ENCODE measurements around the gene CAP2.
"Not testable (repeated sequence)": the region's sequence is repeated elsewhere in the genome, so short reads cannot be mapped to it uniquely, and the experiment has no call there.

CAP2 gene

GRCh38 chr6:17503051-17503450 is 109.7 kb downstream of the CAP2 start:
- no peak for DNase-seq (ENCODE audit: low read depth)

DNA sequence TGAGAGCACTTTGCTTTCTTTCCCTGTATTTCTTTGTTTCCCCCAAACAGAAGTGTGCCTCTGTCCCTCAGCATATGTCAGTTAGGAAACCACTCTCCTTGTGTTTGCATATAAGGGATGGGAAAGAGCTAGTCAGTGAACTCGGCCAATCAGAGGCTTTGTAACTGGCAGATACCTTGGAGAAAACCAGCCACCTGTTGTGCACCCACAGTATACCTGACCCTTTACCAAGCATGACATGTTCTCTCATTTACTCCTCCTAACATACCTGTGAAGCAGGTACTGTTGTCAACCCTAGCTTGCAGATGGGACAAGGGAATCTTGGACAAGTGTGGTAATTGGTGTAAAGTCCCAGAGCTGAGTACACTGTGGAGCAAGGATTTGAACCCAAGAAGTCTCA is 110.6 kb downstream of the CAP2 start:
- no peak for DNase-seq (ENCODE audit: low read depth)

DNA sequence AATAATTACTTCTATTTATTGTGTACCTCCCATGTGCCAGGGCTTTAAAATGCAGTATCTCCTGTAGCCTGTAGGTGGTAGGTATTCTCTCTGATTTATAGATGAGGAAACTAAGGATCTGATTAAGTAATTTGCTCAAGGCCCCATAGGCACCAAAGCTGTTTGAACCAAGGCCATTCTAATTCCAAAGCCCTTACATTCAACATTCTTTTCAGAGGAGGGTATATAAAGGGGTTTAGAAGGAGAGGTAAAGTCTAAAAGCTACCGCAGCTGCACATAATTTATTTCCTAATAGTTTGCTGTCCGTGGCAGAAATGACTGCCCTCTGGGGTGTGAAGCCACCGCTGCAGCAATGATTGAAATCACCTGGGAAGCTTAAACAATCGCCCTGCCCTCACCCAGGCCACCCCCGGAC is 111.7 kb downstream of the CAP2 start:
- no peak for DNase-seq (ENCODE audit: low read depth)

DNA sequence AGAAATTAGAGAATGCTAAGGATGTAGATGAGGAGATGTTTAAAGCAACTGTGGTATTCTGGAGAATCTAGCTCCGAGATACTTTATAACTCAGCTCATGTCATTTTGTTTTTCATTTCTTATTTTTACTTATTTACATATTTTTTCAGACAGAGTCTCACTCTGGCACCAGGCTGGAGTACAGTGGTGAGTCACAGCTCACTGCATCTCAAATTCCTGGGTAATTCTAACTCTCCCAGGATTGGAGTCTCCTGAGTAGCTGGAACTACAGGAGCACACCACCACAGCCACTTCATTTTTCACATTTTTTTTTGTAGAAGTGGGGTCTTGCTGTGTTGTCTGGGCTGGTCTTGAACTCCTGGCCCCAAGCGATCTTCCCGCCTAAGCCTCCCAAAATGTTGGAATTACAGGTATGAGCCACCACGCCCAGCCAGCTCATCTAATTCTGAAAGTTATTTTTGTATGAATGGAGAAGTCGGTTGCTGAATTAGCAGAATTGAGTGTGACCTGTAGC is 112.4 kb downstream of the CAP2 start:
- DNase-seq (ENCODE audit: low read depth), result no peak

- DNase-seq (ENCODE audit: low read depth), result no peak
Measured at GRCh38 chr6:17506531-17506930, 113.1 kb downstream of the CAP2 start.

DNA sequence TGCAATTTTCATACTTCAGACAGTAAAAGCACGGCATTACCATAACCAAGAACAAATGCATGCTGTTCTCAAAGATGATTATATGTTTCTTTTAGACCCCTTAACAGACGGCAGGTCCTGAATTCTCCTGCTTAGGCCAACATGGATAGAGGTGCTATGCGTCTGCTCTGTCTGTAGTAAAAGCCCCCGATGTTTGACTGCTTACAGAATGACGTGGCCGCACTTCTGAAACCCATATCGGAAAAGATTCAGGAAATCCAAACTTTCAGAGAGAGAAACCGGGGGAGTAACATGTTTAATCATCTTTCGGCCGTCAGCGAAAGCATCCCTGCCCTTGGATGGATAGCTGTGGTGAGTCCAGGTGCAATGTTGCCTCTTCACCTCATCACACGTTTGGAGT is 113.6 kb downstream of the CAP2 start:
- no peak for DNase-seq (ENCODE audit: low read depth)

DNA sequence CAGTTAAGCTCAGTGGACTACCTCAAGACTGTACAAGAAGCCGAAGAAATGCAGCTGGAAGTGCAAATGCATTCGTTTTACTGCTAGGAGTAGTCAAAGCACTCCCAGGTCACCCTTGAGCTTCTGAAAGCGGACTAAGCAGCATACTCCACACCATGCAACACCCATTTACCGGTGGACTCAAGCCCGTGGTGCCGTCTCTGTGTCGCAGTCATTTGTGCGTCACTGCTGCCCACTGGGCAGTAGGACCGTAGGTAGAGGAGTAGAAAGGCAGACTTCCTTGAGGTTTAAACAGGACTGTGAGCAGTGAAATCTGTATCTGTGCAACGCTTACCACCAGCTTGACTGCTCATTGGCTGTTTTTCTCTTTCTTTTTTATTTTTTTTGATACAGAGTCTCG is 117.7 kb downstream of the CAP2 start:
- DNase-seq (ENCODE audit: low read depth), result no peak

GRCh38 chr6:17511580-17511979 is 118.2 kb downstream of the CAP2 start:
- DNase-seq (ENCODE audit: low read depth), result no peak

DNA sequence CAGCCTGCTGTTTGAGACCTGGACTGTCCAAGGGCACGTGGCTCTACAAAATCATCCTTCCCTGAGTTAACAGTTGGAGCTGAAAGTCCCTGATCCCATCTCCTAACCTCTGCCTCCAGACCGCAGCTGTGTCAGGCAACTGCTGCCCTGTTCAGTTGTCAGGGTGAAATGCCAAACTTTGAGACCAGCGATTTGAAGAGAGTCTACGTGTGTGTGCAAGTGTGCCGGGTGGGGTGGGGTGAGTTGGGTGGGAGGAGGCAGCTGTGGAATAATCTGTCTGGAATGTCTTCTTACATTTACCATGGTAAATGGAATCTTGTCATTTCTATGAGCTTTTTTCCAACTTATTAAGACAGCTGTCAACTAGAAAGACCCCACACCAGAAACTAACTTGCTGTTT is 125.7 kb downstream of the CAP2 start:
- no peak for DNase-seq (ENCODE audit: low read depth)

DNA sequence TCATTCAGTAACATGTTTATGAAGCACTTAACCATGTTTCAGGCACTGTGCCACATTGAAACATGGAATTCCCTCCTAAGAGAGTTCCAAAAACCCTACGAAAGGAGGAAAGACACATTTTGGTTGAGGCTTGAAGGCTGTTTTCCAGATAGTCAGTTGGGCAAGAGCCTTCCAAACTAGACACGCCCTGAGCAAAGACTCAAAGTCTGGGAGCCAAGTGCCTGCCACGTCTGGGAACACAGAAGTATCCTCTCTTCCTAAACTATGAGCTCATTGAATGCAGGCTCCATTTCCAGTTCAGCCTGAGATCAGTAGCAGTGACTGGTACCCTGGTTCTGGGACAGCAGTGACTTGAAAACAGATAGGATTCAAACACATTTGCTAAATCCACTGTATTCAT is 132.2 kb downstream of the CAP2 start:
- DNase-seq (ENCODE audit: low read depth), result no peak

- no peak for DNase-seq (ENCODE audit: low read depth)
Measured at GRCh38 chr6:17527076-17527475, 133.7 kb downstream of the CAP2 start.

- DNase-seq (ENCODE audit: low read depth), result no peak
Measured at GRCh38 chr6:17530321-17530835, 137.0 kb downstream of the CAP2 start.

GRCh38 chr6:17536586-17536985 is 143.2 kb downstream of the CAP2 start:
- no peak for DNase-seq (ENCODE audit: low read depth)

DNA sequence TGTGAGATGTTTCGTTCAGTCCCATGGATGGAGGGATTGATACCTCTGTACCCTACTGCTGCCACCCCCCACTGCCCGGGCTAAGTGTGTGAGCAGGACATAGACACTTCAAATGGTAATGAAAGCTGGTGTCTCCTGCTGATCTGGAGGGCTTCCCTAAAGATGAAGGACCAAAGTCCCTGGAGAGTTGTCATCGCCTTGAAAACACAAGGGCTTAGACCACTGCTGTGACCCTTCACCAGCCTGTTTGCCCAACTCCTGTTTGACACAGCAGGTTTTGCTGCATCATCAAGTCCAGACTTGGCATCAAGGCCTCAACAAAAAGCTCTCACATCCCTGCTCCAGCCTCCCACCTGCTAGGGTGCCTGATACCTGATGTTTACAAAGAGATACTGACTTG is 148.8 kb downstream of the CAP2 start:
- no peak for DNase-seq (ENCODE audit: low read depth)

GRCh38 chr6:17545681-17546080 is 152.3 kb downstream of the CAP2 start:
- not testable (repeated sequence) for DNase-seq (ENCODE audit: low read depth)

GRCh38 chr6:17551383-17551958 is 158.1 kb downstream of the CAP2 start:
- no peak for DNase-seq (ENCODE audit: low read depth)

DNA sequence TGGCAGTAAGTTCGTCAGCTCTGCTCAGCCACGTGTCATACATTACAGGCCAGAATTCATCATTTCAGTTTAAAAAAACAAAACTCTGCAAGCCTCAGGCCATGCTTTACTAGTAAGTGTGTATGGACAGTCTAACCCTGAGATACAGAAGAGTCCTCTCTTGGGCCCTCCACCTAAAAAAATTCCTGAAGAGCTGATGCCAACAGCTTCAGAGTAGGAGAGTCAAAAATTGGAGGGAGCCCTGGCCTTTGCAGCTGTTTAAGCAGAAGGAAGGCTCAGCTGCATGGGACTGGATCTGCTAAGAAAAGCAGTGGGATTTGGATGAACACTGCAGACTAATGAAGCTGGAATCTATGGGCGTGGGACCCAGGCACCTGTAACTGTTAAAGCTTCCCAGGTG is 159.5 kb downstream of the CAP2 start:
- DNase-seq (ENCODE audit: low read depth), result no peak

DNA sequence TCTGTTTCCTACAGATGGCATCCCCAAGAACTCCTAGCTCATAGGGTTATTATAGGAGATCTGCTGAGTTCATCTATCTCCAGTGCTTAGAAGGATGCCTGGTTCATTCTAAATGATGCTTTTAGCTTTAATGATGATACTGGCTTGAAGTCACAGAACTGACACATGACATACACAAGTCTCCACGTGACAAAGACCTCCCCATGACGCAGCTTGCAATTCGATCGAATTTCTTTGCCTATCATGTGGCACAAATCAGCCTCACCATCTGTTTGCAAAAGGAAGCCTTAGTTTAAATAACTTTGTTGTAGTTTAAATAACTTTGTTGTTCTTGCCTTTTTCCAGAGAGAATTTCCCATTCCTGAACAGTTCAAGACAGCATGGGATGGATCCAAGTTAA is 162.6 kb downstream of the CAP2 start:
- DNase-seq (ENCODE audit: low read depth), result no peak

- no peak for DNase-seq (ENCODE audit: low read depth)
Measured at GRCh38 chr6:17562636-17563035, 169.2 kb downstream of the CAP2 start.

GRCh38 chr6:17565399-17565798 is 172.0 kb downstream of the CAP2 start:
- DNase-seq (ENCODE audit: low read depth), result no peak

DNA sequence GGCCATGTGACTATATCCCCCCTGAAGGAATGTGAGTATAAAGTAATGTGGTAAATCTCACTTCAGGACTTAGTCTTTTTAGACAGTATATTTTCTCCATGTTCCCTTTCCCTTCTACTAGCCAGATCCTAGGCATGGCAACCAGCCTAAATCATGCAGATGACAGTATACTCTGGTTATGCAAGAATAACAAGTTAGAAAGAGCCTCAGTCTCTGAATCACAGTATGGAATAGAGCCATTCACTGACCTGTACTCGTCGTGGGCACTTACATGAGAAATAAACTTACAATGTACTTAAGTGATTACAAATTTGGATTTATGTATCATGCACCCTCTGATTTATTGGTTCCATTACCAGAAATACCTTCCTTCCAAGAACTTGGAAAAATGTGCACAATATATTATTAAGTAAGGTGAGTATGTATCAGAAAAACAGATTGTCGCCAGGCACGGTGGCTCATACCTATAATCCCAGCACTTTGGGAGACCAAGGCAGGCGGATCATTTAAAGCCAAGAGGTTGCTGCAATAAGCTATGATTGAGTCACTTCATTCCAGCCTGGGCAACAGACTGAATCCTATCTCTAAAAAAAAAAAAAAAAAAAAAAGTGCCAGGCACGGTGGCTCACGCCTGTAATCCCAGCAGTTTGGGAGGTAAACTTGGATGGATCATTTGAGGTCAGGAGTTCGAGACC is 181.6 kb downstream of the CAP2 start:
- no peak for DNase-seq (ENCODE audit: low read depth)

GRCh38 chr6:17577059-17577458 is 183.7 kb downstream of the CAP2 start:
- no peak for DNase-seq (ENCODE audit: low read depth)

DNA sequence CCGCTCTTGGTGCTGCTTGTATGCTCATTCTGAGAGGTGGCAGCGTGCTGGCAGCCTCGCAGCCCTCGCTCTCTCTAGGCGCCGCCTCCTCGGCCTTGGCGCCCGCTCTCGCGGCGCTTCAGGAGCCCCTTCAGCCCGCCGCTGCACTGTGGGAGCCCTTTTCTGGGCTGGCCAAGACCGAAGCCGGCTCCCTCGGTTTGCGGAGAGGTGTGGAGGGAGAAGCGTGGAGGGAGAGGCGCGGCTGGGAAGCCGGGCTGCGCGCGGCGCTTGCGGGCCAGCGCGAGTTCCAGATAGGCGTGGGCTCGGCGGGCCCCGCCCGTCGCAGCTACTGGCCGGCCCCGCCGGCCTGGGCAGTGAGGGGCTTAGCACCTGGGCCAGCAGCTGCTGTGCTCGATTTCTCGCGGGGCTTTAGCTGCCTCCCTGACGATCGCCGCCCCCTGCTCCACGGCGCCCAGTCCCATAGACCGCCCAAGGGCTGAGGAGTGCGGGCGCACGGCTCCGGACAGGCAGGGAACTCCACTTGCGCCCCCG is 187.2 kb downstream of the CAP2 start:
- DNase-seq (ENCODE audit: low read depth), result peak; percentile 2

All from activated T-helper 1 cell treated with Interleukin-2 at 50 U/mL for 16 hours (primary cell).